A549 (cell line): ENCODE results near the gene LRRC8C. TPM values are rescaled to one million over a fixed set of nuclear protein-coding genes. Genes with fewer than 3 reads are reported as not detected.
"Not testable (repeated sequence)": the region's sequence is repeated elsewhere in the genome, so short reads cannot be mapped to it uniquely, and the experiment has no call there.

ENCODE experiments used
- ATAC-seq, 2 experiments: fragments of 200-7000 bp in 1 of 2; fragments of >200 bp in 1 of 2; cut with Nextera tagmentation in 1 of 2; cut with Tn5 transposase in 1 of 2; 3 replicates each; pipeline versions ENCODE4 v1.8.0 to v1.9.1; 2018 to 2020; ENCODE audit warnings: mild to moderate bottlenecking in 1 of 2, moderate library complexity in 1 of 2
- CTCF ChIA-PET: fragments of 300-600 bp; sonication (Branson Sonifier 250); formaldehyde crosslinking; extraction: SDS; loops from one replicate; lab custom pipeline; 2021; ENCODE audit warnings: antibody characterized with exemption, inconsistent platforms; lab: Yijun Ruan, JAX
- POLR2A ChIA-PET: fragments of 350-600 bp; formaldehyde crosslinking; extraction: SDS; loops from one replicate; lab custom pipeline; 2021; ENCODE audit warnings: antibody characterized with exemption, inconsistent platforms; lab: Yijun Ruan, JAX
- DNase-seq, 2 experiments: peaks; one replicate each; pipeline versions ENCODE4 v3.0.0 to v3.0.0-alpha.2; 2011 to 2016; ENCODE audit warnings: low read depth in 1 of 2, low spot score in 1 of 2
- FAIRE-seq: peaks from 2 replicates; lab custom pipeline; 2011; peaks lifted over from hg19 to GRCh38; lab: Jason Lieb, UNC
- H3K27ac ChIP-seq, 2 experiments: fragments of >200 bp; sonication (Bioruptor Twin); formaldehyde crosslinking; 3 replicates each; pipeline ENCODE4 v1.5.1; 2016 to 2017
- H3K4me1 ChIP-seq: fragments of >200 bp; sonication (Bioruptor Twin); formaldehyde crosslinking; 3 replicates; pipeline ENCODE4 v1.6.1; 2016
- H3K4me2 ChIP-seq: fragments of >200 bp; sonication (Bioruptor Twin); formaldehyde crosslinking; 3 replicates; pipeline ENCODE4 v1.6.1; 2016
- H3K4me3 ChIP-seq: fragments of >200 bp; sonication (Bioruptor Twin); formaldehyde crosslinking; 3 replicates; pipeline ENCODE4 v1.5.1; 2016
- H3K9me3 ChIP-seq: fragments of >200 bp; sonication (Bioruptor Twin); formaldehyde crosslinking; 3 replicates; pipeline ENCODE4 v1.6.1; 2016
- CBX2 ChIP-seq: fragments of 200-600 bp; sonication (generic); IDR thresholded peaks from 2 replicates; pipeline ENCODE4 v1.6.1; 2016; ENCODE audit warnings: low read depth, mild to moderate bottlenecking, borderline replicate concordance
- CBX8 ChIP-seq: fragments of 200-600 bp; sonication (generic); IDR thresholded peaks from 2 replicates; pipeline ENCODE4 v1.6.1; 2016
- ESRRA ChIP-seq: fragments of 150-350 bp; IDR thresholded peaks from 2 replicates; pipeline ENCODE4 v1.6.1; 2014; ENCODE audit warnings: mild to moderate bottlenecking, low read length, borderline replicate concordance
- FOSL2 ChIP-seq, 2 experiments: fragments of 450-650 bp in 1 of 2; fragments of >200 bp in 1 of 2; sonication (Bioruptor Twin) in 1 of 2; formaldehyde crosslinking; IDR thresholded peaks; 2 replicates each; pipeline versions ENCODE4 v1.5.0 to v1.6.1; 2016 to 2020; ENCODE audit warnings: mild to moderate bottlenecking in 1 of 2, moderate library complexity in 1 of 2
- HEYL ChIP-seq: fragments of 250-450 bp; sonication (Bioruptor Pico); IDR thresholded peaks from 2 replicates; pipeline ENCODE4 v1.8.0; 2021; ENCODE audit warnings: mild to moderate bottlenecking, moderate library complexity
- HMGXB4 ChIP-seq: fragments of 250-450 bp; sonication (Bioruptor Pico); IDR thresholded peaks from 2 replicates; pipeline ENCODE4 v1.5.0; 2021; ENCODE audit warnings: mild to moderate bottlenecking, moderate library complexity, borderline replicate concordance
- HOXA7 ChIP-seq: fragments of 250-450 bp; sonication (Bioruptor Pico); IDR thresholded peaks from 2 replicates; pipeline ENCODE4 v1.5.0; 2020; ENCODE audit warnings: mild to moderate bottlenecking, moderate library complexity
- JUN ChIP-seq, 2 experiments: fragments of >200 bp; sonication (Bioruptor Twin); formaldehyde crosslinking; IDR thresholded peaks; 2 replicates in 1 of 2; 3 replicates in 1 of 2; pipeline ENCODE4 v1.6.1; 2016 to 2017
- KDM1A ChIP-seq: fragments of 200-600 bp; sonication (generic); IDR thresholded peaks from 2 replicates; pipeline ENCODE4 v1.6.1; 2016; ENCODE audit warnings: low read depth, mild to moderate bottlenecking
- MAFK ChIP-seq: fragments of 450-650 bp; IDR thresholded peaks from 2 replicates; pipeline ENCODE4 v1.6.1; 2014; ENCODE audit not compliant: partially characterized antibody
- MAX ChIP-seq: IDR thresholded peaks from 2 replicates; pipeline ENCODE4 v1.6.1; 2012
- NR3C1 ChIP-seq: fragments of >200 bp; sonication (Bioruptor Twin); formaldehyde crosslinking; IDR thresholded peaks from 3 replicates; pipeline ENCODE4 v1.6.1; 2017
- PBX3 ChIP-seq: IDR thresholded peaks from 2 replicates; pipeline ENCODE4 v1.6.1; 2012
- RCOR1 ChIP-seq: fragments of 150-350 bp; IDR thresholded peaks from 2 replicates; pipeline ENCODE4 v1.6.1; 2014; ENCODE audit warnings: antibody characterized with exemption, low read length, low read depth
- RFX5 ChIP-seq: fragments of 450-650 bp; IDR thresholded peaks from 2 replicates; pipeline ENCODE4 v1.7.1; 2014; ENCODE audit warnings: antibody characterized with exemption, mild to moderate bottlenecking, moderate library complexity
- SMC3 ChIP-seq: fragments of >200 bp; sonication (Bioruptor Twin); formaldehyde crosslinking; IDR thresholded peaks from 3 replicates; pipeline ENCODE4 v1.6.1; 2018; ENCODE audit warnings: inconsistent platforms
- ZC3H11A ChIP-seq: fragments of 450-650 bp; IDR thresholded peaks from 2 replicates; pipeline ENCODE4 v1.6.1; 2014; ENCODE audit warnings: antibody characterized with exemption, mild to moderate bottlenecking
- ZSCAN20 ChIP-seq: fragments of 250-450 bp; sonication (Bioruptor Pico); IDR thresholded peaks from 2 replicates; pipeline ENCODE4 v1.8.0; 2022; ENCODE audit warnings: mild to moderate bottlenecking, moderate library complexity
- WGBS: methylation state at CpG from one replicate; pipeline ENCODE4 v1.1.6; 2017; ENCODE audit errors: missing lambda C conversion rate; 5-methylcytosine and 5-hydroxymethylcytosine counted together
- polyA plus RNA-seq, 4 experiments: library from polyadenylated mRNA; depleted of rRNA in 3 of 4; stranded (reverse); fragments of >200 nt; fragmentation: RNase III in 1 of 4; extraction: RNeasy Plus Mini Kit Qiagen cat#74134 plus additional on column Dnase treatment in 1 of 4; gene quantifications; 2 replicates in 3 of 4; 3 replicates in 1 of 4; pipeline ENCODE4 v1.2.3, GENCODE V29; 2011 to 2017

LRRC8C gene
- polyA plus RNA-seq, 2 of the 4 experiments (the other 2 are of a cell fraction) = 6.3 to 15.9 TPM

GRCh38 chr1:89622895-89623294 lies 10.0 kb upstream of the LRRC8C start:
- H3K4me3 ChIP-seq = no peak overlapping the region
- ChIA-PET POLR2A (no interaction called here), CTCF (interaction anchor here (0.6 to 2.7 kb wide), 6 partner anchors 8 to 140 kb away, joined by 3 to 9 read pairs (median 3); no protein-coding TSS in a partner anchor)
- no peak overlapping the region for H3K4me2 ChIP-seq
- DNase-seq (peak in 1 of 2 experiments; percentile 25), FAIRE-seq (no peak), ATAC-seq (no peak)
- no peak overlapping the region for H3K27ac ChIP-seq
- no peaks in the 10 kb centered on the region for H3K9me3 ChIP-seq
- H3K4me1 ChIP-seq = no peaks in the 10 kb centered on the region
- 37% methylated on average over 3 of the region's 3 CpGs for WGBS
- TF ChIP-seq ESRRA = no peak

GRCh38 chr1:89624314-89624713 lies 8.6 kb upstream of the LRRC8C start:
- Histone ChIP-seq H3K4me2 (no peak overlapping the region), H3K4me3 (no peak overlapping the region), H3K27ac (no peak overlapping the region), H3K4me1 (no peaks in the 10 kb centered on the region)
- POLR2A ChIA-PET = no interaction called here
- 93% methylated on average over 1 of the region's 1 CpG for WGBS
- CTCF ChIA-PET = interaction anchor here (1.1 to 2.7 kb wide), 3 partner anchors 16 to 139 kb away, joined by 3 to 9 read pairs (median 3); no protein-coding TSS in a partner anchor
- ATAC-seq = no peak
- no peak for TF ChIP-seq ZC3H11A
- TF ChIP-seq JUN (IDR thresholded peaks at IDR 0.05) = no peak
- no peak for TF ChIP-seq ZSCAN20 (CRISPR knock-in tag)
- no peak for TF ChIP-seq RCOR1
- no peak for TF ChIP-seq PBX3
- TF ChIP-seq NR3C1 = no peak
- TF ChIP-seq, all 56 proteins: peak for 0
- H3K9me3 ChIP-seq = no peaks in the 10 kb centered on the region
- FAIRE-seq = no peak
- no peak for DNase-seq

- POLR2A ChIA-PET = no interaction called here
Observed at GRCh38 chr1:89624715-89625323, 8.1 kb upstream of the LRRC8C start.

GRCh38 chr1:89627596-89627962 lies 5.3 kb upstream of the LRRC8C start:
- Histone ChIP-seq H3K9me3 (no peaks in the 10 kb centered on the region), H3K27ac (no peak overlapping the region), H3K4me1 (peaks cover 5% of the 10 kb centered on the region; the same call in 1 of the 3 replicates), H3K4me3 (no peak overlapping the region), H3K4me2 (no peak overlapping the region)
- CTCF ChIA-PET = interaction anchor here (0.7 to 2.7 kb wide), 2 partner anchors 135 to 144 kb away, joined by 3 to 12 read pairs; no protein-coding TSS in a partner anchor
- no peak for DNase-seq
- no peak for ATAC-seq
- POLR2A ChIA-PET = no interaction called here
- no peak for FAIRE-seq
- TF ChIP-seq SMC3 (no peak), HMGXB4 (CRISPR knock-in tag) (no peak)

More at GRCh38 chr1:89624715-89625323, 8.1 kb upstream of the LRRC8C start:
- ATAC-seq = no peak
- no peak overlapping the region for H3K4me2 ChIP-seq
- no peak overlapping the region for H3K27ac ChIP-seq
- CTCF ChIA-PET = interaction anchor here (1.1 to 2.7 kb wide), 2 partner anchors 20 to 138 kb away, joined by 3 to 9 read pairs; no protein-coding TSS in a partner anchor
- no peak for FAIRE-seq
- DNase-seq = no peak
- no peaks in the 10 kb centered on the region for H3K9me3 ChIP-seq
- H3K4me1 ChIP-seq = no peaks in the 10 kb centered on the region
- H3K4me3 ChIP-seq = no peak overlapping the region
- TF ChIP-seq FOSL2 (IDR thresholded peaks at IDR 0.05) (no peak), FOSL2 (CRISPR knock-in tag; IDR thresholded peaks at IDR 0.05) (no peak), HOXA7 (CRISPR knock-in tag) (no peak), ESRRA (no peak), RFX5 (no peak), JUN (IDR thresholded peaks at IDR 0.05) (no peak)
- WGBS = 88% methylated on average over 4 of the region's 4 CpGs

GRCh38 chr1:89629146-89629545 lies 3.8 kb upstream of the LRRC8C start:
- DNase-seq (no peak), FAIRE-seq (no peak), ATAC-seq (no peak)
- Histone ChIP-seq H3K27ac (no peak overlapping the region), H3K9me3 (no peaks in the 10 kb centered on the region), H3K4me1 (peaks cover 5% of the 10 kb centered on the region; the same call in 1 of the 3 replicates), H3K4me3 (no peak overlapping the region), H3K4me2 (no peak overlapping the region)
- WGBS = 53% methylated on average over 2 of the region's 2 CpGs
- TF ChIP-seq JUN (IDR thresholded peaks at IDR 0.05) (no peak), MAX (no peak), HEYL (CRISPR knock-in tag) (no peak), CBX8 (no peak), HOXA7 (CRISPR knock-in tag) (no peak), MAFK (no peak), HMGXB4 (CRISPR knock-in tag) (no peak), KDM1A (no peak), CBX2 (no peak)
- ChIA-PET POLR2A (no interaction called here), CTCF (interaction anchor here (1.3 to 2.7 kb wide), 2 partner anchors 12 to 134 kb away, joined by 5 to 12 read pairs; no protein-coding TSS in a partner anchor)

GRCh38 chr1:89629600-89629999 lies 3.3 kb upstream of the LRRC8C start:
- H3K9me3 ChIP-seq, POLR2A ChIA-PET, FAIRE-seq, H3K4me3 ChIP-seq, DNase-seq, H3K27ac ChIP-seq, ATAC-seq, H3K4me2 ChIP-seq, H3K4me1 ChIP-seq: not testable (repeated sequence)
- 100% methylated on average over 2 of the region's 2 CpGs for WGBS
- CTCF ChIA-PET = interaction anchor here (1.3 to 7.5 kb wide), 3 partner anchors 13 to 133 kb away, joined by 5 to 64 read pairs (median 12); no protein-coding TSS in a partner anchor
